HepG2 (cell line): ENCODE results near the gene STRA6. TPM values are rescaled to one million over a fixed set of nuclear protein-coding genes. Genes with fewer than 3 reads are reported as not detected.
A peak's percentile ranks its signal among the peaks of the same experiment; 100 is the strongest.

Experiments used
- ATAC-seq: fragments of 200-7000 bp; cut with Tn5 transposase; 3 replicates; pipeline ENCODE4 v1.9.1; 2020; ENCODE audit warnings: mild to moderate bottlenecking, moderate library complexity
- BruUV-seq: library from RNA; stranded (reverse); fragments of 400-500 nt; replicated peaks from 2 replicates; lab custom pipeline; 2021; lab: Mats Ljungman, UMichigan
- CTCF ChIA-PET: fragments of 300-600 bp; formaldehyde crosslinking; extraction: SDS; loops from one replicate; lab custom pipeline; 2021; ENCODE audit warnings: low total read pairs, inconsistent platforms, low intra/inter-chr PET ratio; lab: Yijun Ruan, JAX
- POLR2A ChIA-PET: fragments of 350-600 bp; sonication (Branson Sonifier 250); formaldehyde crosslinking; loops from one replicate; lab custom pipeline; 2020; ENCODE audit warnings: antibody characterized with exemption, inconsistent platforms; lab: Yijun Ruan, JAX
- DNase-seq: peaks from one replicate; pipeline ENCODE4 v3.0.0-alpha.2; 2015; ENCODE audit warnings: low spot score
- FAIRE-seq: peaks from 3 replicates; lab custom pipeline; 2011; peaks lifted over from hg19 to GRCh38; lab: Jason Lieb, UNC
- H2AFZ ChIP-seq: one replicate; pipeline ENCODE4 v1.6.1; 2011; ENCODE audit warnings: low read length, inconsistent platforms
- H3K27ac ChIP-seq: fragments of 300-600 bp; 3 replicates; pipeline ENCODE4 v1.8.0; 2011; ENCODE audit warnings: mixed run types, mild to moderate bottlenecking, mixed read lengths, low read length, inconsistent platforms; ENCODE audit not compliant: insufficient read depth; ENCODE audit errors: extremely low read length
- H3K27me3 ChIP-seq, 2 experiments: fragments of 200-600 bp in 1 of 2; 2 replicates in 1 of 2; 3 replicates in 1 of 2; pipeline versions ENCODE4 v1.6.0 to v1.8.0; 2011; ENCODE audit warnings: low read length in 2 of 2, mild to moderate bottlenecking in 2 of 2, moderate library complexity in 2 of 2, inconsistent platforms in 1 of 2; ENCODE audit not compliant: insufficient read depth in 2 of 2, control insufficient read depth in 1 of 2
- H3K36me3 ChIP-seq, 2 experiments: fragments of 200-600 bp in 1 of 2; replicated peaks in 1 of 2; 2 replicates in 1 of 2; 3 replicates in 1 of 2; pipeline versions ENCODE4 v1.5.1 to v1.8.0; 2011; ENCODE audit warnings: low read length in 2 of 2, inconsistent platforms in 1 of 2; ENCODE audit not compliant: insufficient read depth in 2 of 2, control insufficient read depth in 1 of 2
- H3K4me1 ChIP-seq: 2 replicates; pipeline ENCODE4 v1.5.1; 2012; ENCODE audit warnings: low read length, inconsistent platforms; ENCODE audit not compliant: insufficient read depth
- H3K4me2 ChIP-seq: 2 replicates; pipeline ENCODE4 v1.6.0; 2011; ENCODE audit warnings: low read depth, low read length, inconsistent platforms
- H3K4me3 ChIP-seq, 3 experiments: fragments of 200-600 bp in 1 of 3; sonication (generic), shearing (Covaris generic) in 1 of 3; replicated peaks in 1 of 3; 2 replicates each; pipeline ENCODE4 v1.5.1; 2011 to 2016; ENCODE audit warnings: low read length in 3 of 3, inconsistent platforms in 2 of 3, low read depth in 2 of 3, mild to moderate bottlenecking in 2 of 3, control low read depth in 1 of 3, mixed read lengths in 1 of 3; ENCODE audit not compliant: insufficient read depth in 1 of 3
- H3K79me2 ChIP-seq: one replicate; pipeline ENCODE4 v1.6.1; 2011; ENCODE audit warnings: low read length, inconsistent platforms; ENCODE audit not compliant: insufficient read depth
- H3K9ac ChIP-seq: 2 replicates; pipeline ENCODE4 v1.6.0; 2011; ENCODE audit warnings: mild to moderate bottlenecking, low read depth, low read length, inconsistent platforms; ENCODE audit not compliant: insufficient read depth
- H3K9me3 ChIP-seq: 2 replicates; pipeline ENCODE4 v1.5.1; 2012; ENCODE audit warnings: mild to moderate bottlenecking, low read length
- H4K20me1 ChIP-seq: 2 replicates; pipeline ENCODE4 v1.6.0; 2011; ENCODE audit warnings: inconsistent platforms, mild to moderate bottlenecking, low read length, moderate library complexity; ENCODE audit not compliant: insufficient read depth
- FOSL2 ChIP-seq: sonication (generic); formaldehyde crosslinking; IDR thresholded peaks from 2 replicates; pipeline ENCODE4 v1.4.0; 2020; ENCODE audit warnings: missing genetic modification reagents
- HES4 ChIP-seq: sonication (generic); formaldehyde crosslinking; IDR thresholded peaks from 2 replicates; pipeline ENCODE4 v1.9.0; 2021; ENCODE audit warnings: mild to moderate bottlenecking, missing genetic modification reagents, borderline replicate concordance
- HNRNPLL ChIP-seq: fragments of 200-400 bp; formaldehyde crosslinking; IDR thresholded peaks from 2 replicates; pipeline ENCODE4 v1.6.1; 2017; ENCODE audit warnings: mild to moderate bottlenecking, low read depth, low read length; ENCODE audit not compliant: poor library complexity, severe bottlenecking
- IKZF5 ChIP-seq: IDR thresholded peaks from 2 replicates; pipeline ENCODE4 v1.6.1; 2018; ENCODE audit warnings: missing genetic modification reagents, mild to moderate bottlenecking, missing compliant biosample characterization
- ISL2 ChIP-seq: sonication (generic); formaldehyde crosslinking; IDR thresholded peaks from 2 replicates; pipeline ENCODE4 v1.5.0; 2020; ENCODE audit warnings: missing genetic modification reagents
- NFE2 ChIP-seq: sonication (generic); formaldehyde crosslinking; IDR thresholded peaks from 2 replicates; pipeline ENCODE4 v1.4.0; 2020; ENCODE audit warnings: missing genetic modification reagents
- NFE2L2 ChIP-seq: fragments of 150-350 bp; IDR thresholded peaks from 2 replicates; pipeline ENCODE4 v1.6.1; 2014; ENCODE audit warnings: low read length
- PRDM15 ChIP-seq: sonication (generic); formaldehyde crosslinking; IDR thresholded peaks from 2 replicates; pipeline ENCODE4 v1.4.0; 2020; ENCODE audit warnings: missing genetic modification reagents
- SMC3 ChIP-seq: IDR thresholded peaks from 2 replicates; pipeline ENCODE4 v1.6.1; 2011; ENCODE audit warnings: low read length, improper control_type of control experiment
- ZNF24 ChIP-seq: fragments of 450-650 bp; IDR thresholded peaks from 2 replicates; pipeline ENCODE4 v1.6.1; 2017; ENCODE audit warnings: antibody characterized with exemption, mild to moderate bottlenecking
- ZNF326 ChIP-seq: sonication (generic); formaldehyde crosslinking; IDR thresholded peaks from 2 replicates; pipeline ENCODE4 v1.4.0; 2020; ENCODE audit warnings: missing genetic modification reagents, borderline replicate concordance
- ZNF34 ChIP-seq: sonication (generic); formaldehyde crosslinking; IDR thresholded peaks from 2 replicates; pipeline ENCODE4 v1.4.0; 2020; ENCODE audit warnings: mild to moderate bottlenecking, missing genetic modification reagents, borderline replicate concordance
- WGBS: methylation state at CpG from one replicate; pipeline ENCODE4 v1.1.6; 2017; ENCODE audit warnings: low lambda C conversion rate; 5-methylcytosine and 5-hydroxymethylcytosine counted together
- in situ Hi-C: cut with HindIII; loops from 2 replicates; pipeline ENCODE4 v1.10.0; 2017; ENCODE audit warnings: low pct_unique_long_range_greater_than_20kb; ENCODE audit not compliant: extremely low pct_ligation_motif_present
- intact Hi-C: fragments of 100-400 bp; cut with micrococcal nuclease; formaldehyde crosslinking; loops from one replicate; pipeline ENCODE4 v1.10.0; 2022; ENCODE audit not compliant: unreplicated experiment
- polyA plus RNA-seq, 8 experiments: library from polyadenylated mRNA; depleted of rRNA in 3 of 8; stranded (reverse) in 7 of 8; unstranded in 1 of 8; fragments of >200 nt; fragmentation: Illumina TruSeq in 4 of 8; extraction: Trizol in 4 of 8; gene quantifications; 2 replicates each; pipeline versions ENCODE4 v1.2.1 to v1.2.3, GENCODE V29; 2011 to 2016; ENCODE audit warnings: low read depth in 4 of 8, missing spikeins in 1 of 8, mixed read lengths in 1 of 8; ENCODE audit not compliant: insufficient read depth in 1 of 8
- total RNA-seq, 5 experiments: library from RNA; depleted of rRNA; stranded (reverse); fragments of >200 nt; fragmentation: Illumina TruSeq; extraction: Trizol; gene quantifications; 2 replicates each; pipeline ENCODE4 v1.2.3, GENCODE V29; 2016; ENCODE audit warnings: low read depth in 1 of 5
- TF ChIP-seq, protein P1 (sequence below): sonication (generic); formaldehyde crosslinking; IDR thresholded peaks from 2 replicates; pipeline ENCODE4 v1.4.0; 2020; ENCODE audit warnings: low read depth, mild to moderate bottlenecking, missing genetic modification reagents
- TF ChIP-seq, protein P2 (sequence below): sonication (generic); formaldehyde crosslinking; IDR thresholded peaks from 2 replicates; pipeline ENCODE4 v1.4.0; 2020; ENCODE audit warnings: mild to moderate bottlenecking, missing genetic modification reagents

STRA6 gene
- total and polyA plus RNA-seq, 2 of the 13 experiments (the other 11 are each of a cell fraction or from before 2014, with no cell fraction given): 1.6 to 2.1 TPM

DNA sequence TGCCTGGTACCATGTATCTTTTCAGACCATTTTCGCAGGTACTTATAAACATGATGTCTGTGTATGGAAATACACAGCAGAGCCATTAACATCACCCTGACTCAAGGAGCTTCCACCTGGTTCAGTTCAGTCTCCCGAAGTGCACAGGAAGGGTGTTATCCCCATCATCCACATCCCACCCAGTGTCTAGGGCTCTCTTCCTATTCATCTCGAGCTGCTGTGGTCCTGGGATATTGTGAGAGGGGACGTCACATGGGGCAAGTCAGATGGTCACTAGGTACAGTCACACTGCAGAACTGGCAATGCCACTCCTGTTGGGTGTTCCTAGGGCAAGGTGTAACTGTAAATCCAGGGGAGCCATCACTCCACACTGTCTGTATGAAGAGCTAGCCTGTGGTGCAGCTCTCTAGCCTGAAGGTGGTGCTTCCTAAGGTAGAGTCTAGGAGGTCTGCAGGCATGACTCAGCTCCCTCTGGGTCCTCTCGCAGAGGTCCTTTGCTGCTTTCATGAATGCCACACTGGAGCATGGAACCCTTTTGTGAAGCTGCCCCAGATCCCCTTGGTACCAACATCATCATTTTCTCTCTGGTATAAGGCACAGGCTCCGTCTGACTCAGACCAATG, 58.3 kb downstream of the STRA6 start:
- no peaks in the 10 kb centered on the region for H4K20me1 ChIP-seq
- H3K9ac ChIP-seq: no peak overlapping the region
- H3K4me3 ChIP-seq: no peak overlapping the region
- H3K79me2 ChIP-seq: no peaks in the 10 kb centered on the region
- intact Hi-C loops: no loop called here
- H3K27ac ChIP-seq: no peak overlapping the region
- H3K9me3 ChIP-seq: no peaks in the 10 kb centered on the region
- DNase-seq (peak; percentile 23), FAIRE-seq (peak; percentile 23), ATAC-seq (peak; percentile 89)
- no peak overlapping the region for H3K4me2 ChIP-seq
- POLR2A ChIA-PET: no interaction called here
- no TSS peak for BruUV-seq
- H3K27me3 ChIP-seq: peaks cover 0 to 7% of the 10 kb centered on the region in 2 experiments; a peak in 2 of 5 replicates
- no peak overlapping the region for H2AFZ ChIP-seq
- WGBS: 6% methylated on average over 5 of the region's 6 CpGs
- in situ Hi-C loops: no loop called here
- no peaks in the 10 kb centered on the region for H3K4me1 ChIP-seq
- CTCF ChIA-PET: no interaction called here
- no peaks in the 10 kb centered on the region for H3K36me3 ChIP-seq
- TF ChIP-seq ZNF34 (CRISPR knock-in tag) (no peak), PRDM15 (no peak), HNRNPLL (no peak), ZNF326 (no peak), SMC3 (peak; percentile 3; the same call in 1 of the 2 replicates), ISL2 (CRISPR knock-in tag) (no peak), HES4 (CRISPR knock-in tag) (no peak), ZNF24 (no peak), NFE2 (CRISPR knock-in tag) (peak; percentile 75; the same call in 1 of the 2 replicates), IKZF5 (no peak), FOSL2 (CRISPR knock-in tag) (0 out of 2 replicates have a peak, but pooled peaks have one; percentile 35), NFE2L2 (peak; percentile 16; the same call in 1 of the 2 replicates)
- TF ChIP-seq, protein P1, sequence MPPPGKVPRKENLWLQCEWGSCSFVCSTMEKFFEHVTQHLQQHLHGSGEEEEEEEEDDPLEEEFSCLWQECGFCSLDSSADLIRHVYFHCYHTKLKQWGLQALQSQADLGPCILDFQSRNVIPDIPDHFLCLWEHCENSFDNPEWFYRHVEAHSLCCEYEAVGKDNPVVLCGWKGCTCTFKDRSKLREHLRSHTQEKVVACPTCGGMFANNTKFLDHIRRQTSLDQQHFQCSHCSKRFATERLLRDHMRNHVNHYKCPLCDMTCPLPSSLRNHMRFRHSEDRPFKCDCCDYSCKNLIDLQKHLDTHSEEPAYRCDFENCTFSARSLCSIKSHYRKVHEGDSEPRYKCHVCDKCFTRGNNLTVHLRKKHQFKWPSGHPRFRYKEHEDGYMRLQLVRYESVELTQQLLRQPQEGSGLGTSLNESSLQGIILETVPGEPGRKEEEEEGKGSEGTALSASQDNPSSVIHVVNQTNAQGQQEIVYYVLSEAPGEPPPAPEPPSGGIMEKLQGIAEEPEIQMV (CRISPR knock-in tag): no peak
- TF ChIP-seq, protein P2, sequence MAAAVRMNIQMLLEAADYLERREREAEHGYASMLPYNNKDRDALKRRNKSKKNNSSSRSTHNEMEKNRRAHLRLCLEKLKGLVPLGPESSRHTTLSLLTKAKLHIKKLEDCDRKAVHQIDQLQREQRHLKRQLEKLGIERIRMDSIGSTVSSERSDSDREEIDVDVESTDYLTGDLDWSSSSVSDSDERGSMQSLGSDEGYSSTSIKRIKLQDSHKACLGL (CRISPR knock-in tag): no peak
